ENCODE measurements around the gene NFATC2. TPM values are rescaled to one million over a fixed set of nuclear protein-coding genes. Genes with fewer than 3 reads are reported as not detected.
A peak's percentile ranks its signal among the peaks of the same experiment; 100 is the strongest.

NFATC2 gene
- total and polyA plus RNA-seq, 2 experiments from 2014 or later = 0.52 to 0.59 TPM

- H3F3A ChIP-seq (replicated peaks; ENCODE audit: low read depth) = no peaks in the 10 kb centered on the region
- H3K27me3 Mint-ChIP-seq (ENCODE audit: insufficient read depth, low read depth, poor library complexity) = peaks cover 7% of the 10 kb centered on the region
- H3K36me3 ChIP-seq (ENCODE audit: insufficient read depth) = no peaks in the 10 kb centered on the region
- no peak overlapping the region for H3K27ac Mint-ChIP-seq
- no peak overlapping the region for H3K4me3 ChIP-seq
- H3K4me3 Mint-ChIP-seq = no peak overlapping the region
- peak; percentile 45 for DNase-seq (ENCODE audit: low spot score)
- no peaks in the 10 kb centered on the region for H4K20me1 ChIP-seq (replicated peaks; ENCODE audit: insufficient read depth)
- H3K4me2 ChIP-seq = no peak overlapping the region
- H3K27me3 ChIP-seq (ENCODE audit: insufficient read depth) = no peaks in the 10 kb centered on the region
- TF ChIP-seq, protein P1, sequence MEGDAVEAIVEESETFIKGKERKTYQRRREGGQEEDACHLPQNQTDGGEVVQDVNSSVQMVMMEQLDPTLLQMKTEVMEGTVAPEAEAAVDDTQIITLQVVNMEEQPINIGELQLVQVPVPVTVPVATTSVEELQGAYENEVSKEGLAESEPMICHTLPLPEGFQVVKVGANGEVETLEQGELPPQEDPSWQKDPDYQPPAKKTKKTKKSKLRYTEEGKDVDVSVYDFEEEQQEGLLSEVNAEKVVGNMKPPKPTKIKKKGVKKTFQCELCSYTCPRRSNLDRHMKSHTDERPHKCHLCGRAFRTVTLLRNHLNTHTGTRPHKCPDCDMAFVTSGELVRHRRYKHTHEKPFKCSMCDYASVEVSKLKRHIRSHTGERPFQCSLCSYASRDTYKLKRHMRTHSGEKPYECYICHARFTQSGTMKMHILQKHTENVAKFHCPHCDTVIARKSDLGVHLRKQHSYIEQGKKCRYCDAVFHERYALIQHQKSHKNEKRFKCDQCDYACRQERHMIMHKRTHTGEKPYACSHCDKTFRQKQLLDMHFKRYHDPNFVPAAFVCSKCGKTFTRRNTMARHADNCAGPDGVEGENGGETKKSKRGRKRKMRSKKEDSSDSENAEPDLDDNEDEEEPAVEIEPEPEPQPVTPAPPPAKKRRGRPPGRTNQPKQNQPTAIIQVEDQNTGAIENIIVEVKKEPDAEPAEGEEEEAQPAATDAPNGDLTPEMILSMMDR (conservative IDR thresholded peaks at IDR 0.05; ENCODE audit: low read depth in 2 of 2) = peak; percentile 30 to 63; a peak in 3 of 4 replicates
- TF ChIP-seq EZH2 (IDR thresholded peaks at IDR 0.05; ENCODE audit: low read depth, unreplicated experiment) = no peak
- no peak for ATAC-seq
- no peak overlapping the region for H3K27ac ChIP-seq (ENCODE audit: low read depth)
- peaks cover 6% of the 10 kb centered on the region for H3K4me1 ChIP-seq (ENCODE audit: insufficient read depth)
- no peaks in the 10 kb centered on the region for H3K9me2 ChIP-seq (ENCODE audit: insufficient read depth)
- no peaks in the 10 kb centered on the region for H3K36me3 Mint-ChIP-seq (ENCODE audit: low read depth)
- no peak overlapping the region for H2AFZ ChIP-seq
- H3K79me2 ChIP-seq (replicated peaks; ENCODE audit: insufficient read depth) = no peaks in the 10 kb centered on the region
- peaks cover 20% of the 10 kb centered on the region for H3K4me1 Mint-ChIP-seq
- H3K9me3 Mint-ChIP-seq = no peaks in the 10 kb centered on the region
These were observed 161.0 kb downstream of the NFATC2 start for GRCh38 chr20:51381557-51381956.

DNA sequence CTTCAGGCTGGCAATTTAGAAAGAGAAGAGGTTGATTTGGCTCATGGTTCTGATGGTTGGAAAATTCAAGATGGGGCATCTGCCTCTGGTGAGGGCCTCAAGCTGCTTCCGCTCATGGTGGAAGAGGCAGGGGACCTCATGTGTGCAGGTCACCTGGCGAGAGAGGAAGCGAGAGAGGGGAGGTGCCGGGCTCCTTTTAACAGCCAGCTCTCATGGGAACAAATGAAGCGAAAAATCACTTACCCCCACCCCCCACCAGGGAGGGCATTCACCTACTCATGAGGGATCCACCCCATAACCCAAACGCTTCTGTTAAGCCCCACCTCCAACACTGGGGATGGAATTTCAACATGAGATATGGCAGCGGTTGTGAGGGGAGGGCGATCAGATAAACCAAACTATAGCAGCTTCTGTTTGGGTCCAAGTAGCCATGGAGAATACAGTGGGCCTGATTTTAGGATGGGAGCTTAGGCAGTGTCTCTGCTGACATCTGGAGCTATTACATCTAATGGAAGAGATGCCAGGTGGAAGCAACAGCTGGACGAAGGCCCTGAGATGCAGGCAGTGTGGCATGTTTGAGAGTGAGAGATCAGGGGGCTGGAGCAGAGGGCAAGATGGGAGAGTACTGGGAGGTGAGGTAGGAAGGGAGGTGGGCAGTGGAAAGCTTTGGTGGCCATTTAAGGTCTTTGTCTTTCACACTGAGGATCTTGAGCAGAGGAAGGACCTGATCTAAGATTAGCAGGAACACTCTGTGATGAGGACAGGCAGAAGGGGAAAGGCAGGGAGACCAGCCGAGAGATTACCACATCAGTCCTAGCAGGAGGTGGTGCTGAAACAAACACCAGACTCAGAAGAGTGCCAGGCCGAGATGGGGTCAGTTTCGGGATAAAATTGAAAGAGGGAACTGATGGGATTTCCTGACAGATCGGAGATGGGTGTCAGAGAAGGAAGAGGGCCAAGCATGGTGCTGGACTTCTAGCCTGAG lies 161.8 kb downstream of the NFATC2 start:
- H3K36me3 Mint-ChIP-seq (ENCODE audit: low read depth) = no peaks in the 10 kb centered on the region
- H3K79me2 ChIP-seq (replicated peaks; ENCODE audit: insufficient read depth) = no peaks in the 10 kb centered on the region
- H3K27ac ChIP-seq (ENCODE audit: low read depth) = no peak overlapping the region
- H3K9me2 ChIP-seq (ENCODE audit: insufficient read depth) = no peaks in the 10 kb centered on the region
- H3K27me3 Mint-ChIP-seq (ENCODE audit: insufficient read depth, low read depth, poor library complexity) = peaks cover 6% of the 10 kb centered on the region
- ATAC-seq (no peak), DNase-seq (ENCODE audit: low spot score) (no peak)
- H3K4me3 ChIP-seq = no peak overlapping the region
- no peak overlapping the region for H3K27ac Mint-ChIP-seq
- H3K36me3 ChIP-seq (ENCODE audit: insufficient read depth) = no peaks in the 10 kb centered on the region
- no peaks in the 10 kb centered on the region for H3F3A ChIP-seq (replicated peaks; ENCODE audit: low read depth)
- H3K4me1 Mint-ChIP-seq = peaks cover 14% of the 10 kb centered on the region
- H4K20me1 ChIP-seq (replicated peaks; ENCODE audit: insufficient read depth) = no peaks in the 10 kb centered on the region
- H3K4me2 ChIP-seq = no peak overlapping the region
- no peaks in the 10 kb centered on the region for H3K27me3 ChIP-seq (ENCODE audit: insufficient read depth)
- no peaks in the 10 kb centered on the region for H3K4me1 ChIP-seq (ENCODE audit: insufficient read depth)
- H2AFZ ChIP-seq = no peak overlapping the region
- no peak overlapping the region; the same call in 2 of the 3 replicates for H3K4me3 Mint-ChIP-seq
- H3K9me3 Mint-ChIP-seq = no peaks in the 10 kb centered on the region
- TF ChIP-seq ETS1 (IDR thresholded peaks at IDR 0.05) = no peak
- no peak for TF ChIP-seq STAT1 (IDR thresholded peaks at IDR 0.05; ENCODE audit: unreplicated experiment)
- no peak for TF ChIP-seq ZNF331 (CRISPR knock-in tag; IDR thresholded peaks at IDR 0.05; ENCODE audit: low read depth)
- TF ChIP-seq CREB1 (CRISPR knock-in tag; IDR thresholded peaks at IDR 0.05; ENCODE audit: low read depth) = no peak
- TF ChIP-seq, protein P1 (conservative IDR thresholded peaks at IDR 0.05; ENCODE audit: low read depth in 2 of 2) = no peak
- TF ChIP-seq, protein P2, sequence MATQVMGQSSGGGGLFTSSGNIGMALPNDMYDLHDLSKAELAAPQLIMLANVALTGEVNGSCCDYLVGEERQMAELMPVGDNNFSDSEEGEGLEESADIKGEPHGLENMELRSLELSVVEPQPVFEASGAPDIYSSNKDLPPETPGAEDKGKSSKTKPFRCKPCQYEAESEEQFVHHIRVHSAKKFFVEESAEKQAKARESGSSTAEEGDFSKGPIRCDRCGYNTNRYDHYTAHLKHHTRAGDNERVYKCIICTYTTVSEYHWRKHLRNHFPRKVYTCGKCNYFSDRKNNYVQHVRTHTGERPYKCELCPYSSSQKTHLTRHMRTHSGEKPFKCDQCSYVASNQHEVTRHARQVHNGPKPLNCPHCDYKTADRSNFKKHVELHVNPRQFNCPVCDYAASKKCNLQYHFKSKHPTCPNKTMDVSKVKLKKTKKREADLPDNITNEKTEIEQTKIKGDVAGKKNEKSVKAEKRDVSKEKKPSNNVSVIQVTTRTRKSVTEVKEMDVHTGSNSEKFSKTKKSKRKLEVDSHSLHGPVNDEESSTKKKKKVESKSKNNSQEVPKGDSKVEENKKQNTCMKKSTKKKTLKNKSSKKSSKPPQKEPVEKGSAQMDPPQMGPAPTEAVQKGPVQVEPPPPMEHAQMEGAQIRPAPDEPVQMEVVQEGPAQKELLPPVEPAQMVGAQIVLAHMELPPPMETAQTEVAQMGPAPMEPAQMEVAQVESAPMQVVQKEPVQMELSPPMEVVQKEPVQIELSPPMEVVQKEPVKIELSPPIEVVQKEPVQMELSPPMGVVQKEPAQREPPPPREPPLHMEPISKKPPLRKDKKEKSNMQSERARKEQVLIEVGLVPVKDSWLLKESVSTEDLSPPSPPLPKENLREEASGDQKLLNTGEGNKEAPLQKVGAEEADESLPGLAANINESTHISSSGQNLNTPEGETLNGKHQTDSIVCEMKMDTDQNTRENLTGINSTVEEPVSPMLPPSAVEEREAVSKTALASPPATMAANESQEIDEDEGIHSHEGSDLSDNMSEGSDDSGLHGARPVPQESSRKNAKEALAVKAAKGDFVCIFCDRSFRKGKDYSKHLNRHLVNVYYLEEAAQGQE (IDR thresholded peaks at IDR 0.05; ENCODE audit: unreplicated experiment) = no peak
- no peak for TF ChIP-seq NANOG (IDR thresholded peaks at IDR 0.05; ENCODE audit: borderline replicate concordance)
- TF ChIP-seq JUNB (IDR thresholded peaks at IDR 0.05; ENCODE audit: unreplicated experiment) = no peak
